C4-2B (cell line): Measurements from ENCODE around the gene MINDY4B.

Experiments used
- H3K27ac ChIP-seq: fragments of 450-650 bp; 2 replicates; pipeline ENCODE4 v1.5.1; 2017
- ZFX ChIP-seq: fragments of 450-650 bp; IDR thresholded peaks from 2 replicates; pipeline ENCODE4 v1.6.1; 2017
- TF ChIP-seq, protein P1 (sequence below): fragments of 450-650 bp; conservative IDR thresholded peaks from 2 replicates; pipeline ENCODE4 v1.5.1; 2017; ENCODE audit warnings: mild to moderate bottlenecking

MINDY4B gene

DNA sequence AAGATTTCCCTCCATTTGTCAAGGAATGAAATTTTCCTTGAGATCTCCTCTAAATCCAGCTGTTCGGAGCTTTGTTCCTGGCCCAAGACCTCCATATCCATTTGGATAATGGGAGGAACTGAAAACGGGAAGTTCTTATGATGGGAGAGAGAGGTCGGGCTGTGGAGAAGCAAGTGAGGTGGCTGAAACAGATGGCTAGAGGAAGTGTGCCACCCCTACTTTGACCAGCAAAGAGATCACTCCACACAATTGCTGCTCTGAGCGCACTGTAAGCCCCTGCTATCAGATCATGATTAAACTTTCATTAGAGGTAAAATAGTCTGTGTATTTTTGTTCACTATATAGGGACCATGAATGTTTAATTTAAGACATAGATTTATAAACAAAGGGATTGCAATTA lies at the start of gene MINDY4B:
MINDY4B (minus strand) TSS at position 101 of the 400 bp plus-strand sequence; CDS start at position 101, 0 bp downstream.
- no peak for TF ChIP-seq ZFX
- TF ChIP-seq, protein P1, sequence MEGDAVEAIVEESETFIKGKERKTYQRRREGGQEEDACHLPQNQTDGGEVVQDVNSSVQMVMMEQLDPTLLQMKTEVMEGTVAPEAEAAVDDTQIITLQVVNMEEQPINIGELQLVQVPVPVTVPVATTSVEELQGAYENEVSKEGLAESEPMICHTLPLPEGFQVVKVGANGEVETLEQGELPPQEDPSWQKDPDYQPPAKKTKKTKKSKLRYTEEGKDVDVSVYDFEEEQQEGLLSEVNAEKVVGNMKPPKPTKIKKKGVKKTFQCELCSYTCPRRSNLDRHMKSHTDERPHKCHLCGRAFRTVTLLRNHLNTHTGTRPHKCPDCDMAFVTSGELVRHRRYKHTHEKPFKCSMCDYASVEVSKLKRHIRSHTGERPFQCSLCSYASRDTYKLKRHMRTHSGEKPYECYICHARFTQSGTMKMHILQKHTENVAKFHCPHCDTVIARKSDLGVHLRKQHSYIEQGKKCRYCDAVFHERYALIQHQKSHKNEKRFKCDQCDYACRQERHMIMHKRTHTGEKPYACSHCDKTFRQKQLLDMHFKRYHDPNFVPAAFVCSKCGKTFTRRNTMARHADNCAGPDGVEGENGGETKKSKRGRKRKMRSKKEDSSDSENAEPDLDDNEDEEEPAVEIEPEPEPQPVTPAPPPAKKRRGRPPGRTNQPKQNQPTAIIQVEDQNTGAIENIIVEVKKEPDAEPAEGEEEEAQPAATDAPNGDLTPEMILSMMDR: no peak
- no peak within 1 kb of the TSS for H3K27ac ChIP-seq

DNA sequence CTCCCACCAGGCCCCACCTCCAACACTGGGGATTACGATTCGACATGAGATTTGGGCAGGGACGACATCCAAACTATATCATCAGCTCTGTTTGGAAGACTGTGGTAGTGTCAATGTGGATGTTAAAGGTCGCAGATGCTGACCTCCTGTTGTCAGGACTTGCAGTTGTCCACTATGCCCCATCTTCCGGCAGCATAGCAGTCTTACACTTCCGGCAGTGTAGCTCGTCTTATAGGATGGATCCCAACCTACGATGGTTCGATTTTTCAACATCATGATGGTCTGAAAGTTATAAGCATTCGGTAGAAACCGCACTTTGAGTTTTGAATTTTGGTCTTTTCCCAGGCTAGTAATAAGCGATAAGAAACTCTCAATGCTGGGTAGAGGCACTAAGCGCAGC lies 46.7 kb upstream of the MINDY4B start:
- TF ChIP-seq ZFX: no peak
- TF ChIP-seq, protein P1: no peak
- H3K27ac ChIP-seq: no peak overlapping the region

- no peak overlapping the region for H3K27ac ChIP-seq
- TF ChIP-seq, protein P1: no peak
- no peak for TF ChIP-seq ZFX
These were observed 40.2 kb upstream of the MINDY4B start for GRCh38 chr3:150945226-150946032.

DNA sequence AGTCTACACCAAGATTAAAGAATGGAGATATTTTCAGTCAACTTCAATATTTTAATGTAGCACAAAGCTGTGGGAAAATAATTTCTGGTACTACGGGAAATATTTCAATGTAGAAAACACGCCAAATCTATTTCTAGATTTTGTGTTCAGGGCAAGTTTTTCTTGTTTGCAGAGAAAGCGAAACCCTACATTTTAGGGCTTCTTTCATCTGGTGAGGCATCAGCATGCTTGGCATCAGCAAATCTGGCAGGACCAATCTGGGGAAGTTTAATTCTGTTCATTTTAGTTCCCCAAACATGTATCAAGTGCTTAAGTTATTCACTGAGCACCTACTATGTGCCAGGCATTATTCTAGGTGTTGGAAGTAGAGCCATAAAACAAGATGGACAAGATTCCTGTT lies 37.0 kb upstream of the MINDY4B start:
- TF ChIP-seq, protein P1: no peak
- no peak for TF ChIP-seq ZFX
- no peak overlapping the region for H3K27ac ChIP-seq

DNA sequence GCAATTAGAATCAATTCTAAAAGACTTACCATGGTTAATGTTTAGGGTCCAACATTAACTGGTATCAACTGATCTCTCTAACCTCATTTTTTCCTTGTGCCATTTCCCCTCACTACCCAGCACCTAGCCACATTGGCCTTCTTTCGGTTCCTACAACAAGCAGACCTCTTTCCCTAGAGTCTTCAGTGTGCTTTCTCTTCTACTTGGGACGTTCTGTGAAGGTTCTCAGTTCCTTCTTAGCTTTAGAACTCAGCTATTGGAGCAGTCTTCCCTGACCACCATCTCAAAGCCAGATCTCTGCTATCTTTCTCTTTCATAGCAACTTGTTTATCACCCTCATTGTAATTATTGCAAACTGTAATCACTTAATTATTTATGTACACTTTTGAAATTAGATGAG lies 31.5 kb upstream of the MINDY4B start:
- TF ChIP-seq ZFX: no peak
- TF ChIP-seq, protein P1: no peak
- no peak overlapping the region for H3K27ac ChIP-seq

DNA sequence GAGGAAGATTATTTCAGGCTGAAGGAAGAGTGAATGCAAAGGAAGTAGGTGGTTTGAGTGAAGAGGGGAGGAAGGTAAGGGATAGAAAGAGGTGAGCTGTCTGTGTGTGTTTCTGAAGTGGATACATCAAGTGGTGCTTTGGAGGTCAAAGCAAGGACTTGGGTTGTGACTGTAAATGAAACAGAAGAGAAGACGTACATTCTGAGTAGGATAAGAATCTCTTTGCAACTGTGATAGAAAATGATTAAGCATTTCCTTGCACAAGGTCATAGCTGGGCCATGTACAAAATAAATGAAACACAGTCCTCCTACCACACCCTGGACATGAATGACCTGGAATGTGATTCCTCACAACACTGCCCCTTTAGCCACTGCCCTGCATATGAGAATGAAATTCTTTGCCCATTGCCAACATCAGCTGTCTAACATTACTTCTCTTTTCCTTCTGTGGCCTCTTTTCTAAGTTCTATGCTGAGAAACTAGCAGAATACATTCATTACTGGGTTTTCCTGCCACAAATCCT lies 28.3 kb upstream of the MINDY4B start:
- no peak for TF ChIP-seq ZFX
- TF ChIP-seq, protein P1: no peak
- no peak overlapping the region for H3K27ac ChIP-seq

- TF ChIP-seq, protein P1: no peak
- no peak for TF ChIP-seq ZFX
- no peak overlapping the region for H3K27ac ChIP-seq
These were observed 26.5 kb upstream of the MINDY4B start for GRCh38 chr3:150931745-150932144.
